Nephron (organoid): ENCODE measurements around the gene MAPK8IP1.

Experiments used
- H3K27ac Mint-ChIP-seq, 3 experiments: 2 replicates each; pipeline ENCODE4 v1.8.0; 2020; ENCODE audit warnings: mixed read lengths in 3 of 3, mild to moderate bottlenecking in 2 of 3, moderate library complexity in 1 of 3
- H3K27me3 Mint-ChIP-seq: 2 replicates; pipeline ENCODE4 v1.8.0; 2021; ENCODE audit warnings: low read depth, mild to moderate bottlenecking, moderate library complexity, mixed read lengths
- H3K36me3 Mint-ChIP-seq: 2 replicates; pipeline ENCODE4 v1.8.0; 2020; ENCODE audit warnings: low read depth, mixed read lengths
- H3K4me1 Mint-ChIP-seq: 2 replicates; pipeline ENCODE4 v1.8.0; 2020; ENCODE audit warnings: mixed read lengths
- H3K4me3 Mint-ChIP-seq, 3 experiments: 2 replicates each; pipeline ENCODE4 v1.8.0; 2020; ENCODE audit warnings: mild to moderate bottlenecking in 3 of 3, mixed read lengths in 3 of 3, moderate library complexity in 2 of 3
- H3K9me3 Mint-ChIP-seq: 2 replicates; pipeline ENCODE4 v1.8.0; 2020; ENCODE audit warnings: mixed read lengths
- CTCF ChIP-seq, 3 experiments: fragments of 200-600 bp; sonication (generic); IDR thresholded peaks; one replicate each; pipeline ENCODE4 v1.5.0; 2021; ENCODE audit warnings: antibody characterized with exemption in 3 of 3; ENCODE audit not compliant: unreplicated experiment in 3 of 3

The MAPK8IP1 gene

GRCh38 chr11:45926536-45927331 is 41.3 kb downstream of the MAPK8IP1 start:
- no peak overlapping the region for H3K27ac Mint-ChIP-seq
- peaks cover 41% of the 10 kb centered on the region for H3K27me3 Mint-ChIP-seq
- no peak overlapping the region for H3K4me3 Mint-ChIP-seq
- no peaks in the 10 kb centered on the region for H3K9me3 Mint-ChIP-seq
- no peak for TF ChIP-seq CTCF (IDR thresholded peaks at IDR 0.05; ENCODE audit: unreplicated experiment in 3 of 3)
- H3K4me1 Mint-ChIP-seq: peaks cover 14% of the 10 kb centered on the region
- peaks cover 10% of the 10 kb centered on the region for H3K36me3 Mint-ChIP-seq

GRCh38 chr11:45927332-45927683 is 41.9 kb downstream of the MAPK8IP1 start:
- H3K9me3 Mint-ChIP-seq: no peaks in the 10 kb centered on the region
- no peak overlapping the region for H3K4me3 Mint-ChIP-seq
- peaks cover 14% of the 10 kb centered on the region for H3K4me1 Mint-ChIP-seq
- peaks cover 40% of the 10 kb centered on the region for H3K27me3 Mint-ChIP-seq
- H3K36me3 Mint-ChIP-seq: peaks cover 12% of the 10 kb centered on the region
- H3K27ac Mint-ChIP-seq: no peak overlapping the region
- no peak for TF ChIP-seq CTCF (IDR thresholded peaks at IDR 0.05; ENCODE audit: unreplicated experiment in 3 of 3)

- no peak overlapping the region for H3K4me3 Mint-ChIP-seq
Observed at GRCh38 chr11:45927684-45928413, 42.4 kb downstream of the MAPK8IP1 start.

GRCh38 chr11:45928535-45929215 is 43.2 kb downstream of the MAPK8IP1 start:
- H3K36me3 Mint-ChIP-seq: peaks cover 21% of the 10 kb centered on the region
- H3K9me3 Mint-ChIP-seq: no peaks in the 10 kb centered on the region
- H3K4me3 Mint-ChIP-seq: no peak overlapping the region
- no peak for TF ChIP-seq CTCF (IDR thresholded peaks at IDR 0.05; ENCODE audit: unreplicated experiment in 3 of 3)
- H3K27me3 Mint-ChIP-seq: peaks cover 34% of the 10 kb centered on the region
- no peak overlapping the region for H3K27ac Mint-ChIP-seq
- H3K4me1 Mint-ChIP-seq: peaks cover 14% of the 10 kb centered on the region

More at GRCh38 chr11:45927684-45928413, 42.4 kb downstream of the MAPK8IP1 start:
- peaks cover 16% of the 10 kb centered on the region for H3K36me3 Mint-ChIP-seq
- peaks cover 40% of the 10 kb centered on the region for H3K27me3 Mint-ChIP-seq
- no peak overlapping the region for H3K27ac Mint-ChIP-seq
- H3K4me1 Mint-ChIP-seq: peaks cover 14% of the 10 kb centered on the region
- no peaks in the 10 kb centered on the region for H3K9me3 Mint-ChIP-seq
- TF ChIP-seq CTCF (IDR thresholded peaks at IDR 0.05; ENCODE audit: unreplicated experiment in 3 of 3): no peak

- no peaks in the 10 kb centered on the region for H3K9me3 Mint-ChIP-seq
- peaks cover 28% of the 10 kb centered on the region for H3K36me3 Mint-ChIP-seq
- H3K27me3 Mint-ChIP-seq: peaks cover 25% of the 10 kb centered on the region
- H3K4me3 Mint-ChIP-seq: no peak overlapping the region
- no peak for TF ChIP-seq CTCF (IDR thresholded peaks at IDR 0.05; ENCODE audit: unreplicated experiment in 3 of 3)
- H3K4me1 Mint-ChIP-seq: peaks cover 8% of the 10 kb centered on the region
- H3K27ac Mint-ChIP-seq: peak overlapping the region; percentile 7 to 75 (median 26)
Observed at GRCh38 chr11:45929486-45930030, 44.1 kb downstream of the MAPK8IP1 start.
